GM21576 (cell line): ENCODE data around the gene KEAP1.
"Not testable (repeated sequence)": the region's sequence is repeated elsewhere in the genome, so short reads cannot be mapped to it uniquely, and the experiment has no call there.

Experiments used
- ATAC-seq: cut with Tn5 transposase; IDR thresholded peaks from one replicate; pipeline ENCODE4 v1.9.1; 2021; ENCODE audit warnings: mild to moderate bottlenecking, moderate library complexity; ENCODE audit not compliant: unreplicated experiment

Gene KEAP1

GRCh38 chr19:10503002-10503789, at the start of gene KEAP1:
KEAP1 (minus strand) TSS chr19:10503356; CDS start chr19:10500033, 3,323 bp downstream.
- ATAC-seq, result peak; percentile 28

GRCh38 chr19:10552510-10553053, 49.4 kb upstream of the KEAP1 start:
- no peak for ATAC-seq

GRCh38 chr19:10551698-10552301, 48.6 kb upstream of the KEAP1 start:
- ATAC-seq, result no peak

GRCh38 chr19:10551006-10551405, 47.9 kb upstream of the KEAP1 start:
- not testable (repeated sequence) for ATAC-seq

- ATAC-seq, result no peak
Measured at GRCh38 chr19:10550336-10550735, 47.2 kb upstream of the KEAP1 start.

- no peak for ATAC-seq
Measured at GRCh38 chr19:10549733-10550132, 46.6 kb upstream of the KEAP1 start.

- no peak for ATAC-seq
Measured at GRCh38 chr19:10548746-10549276, 45.7 kb upstream of the KEAP1 start.

GRCh38 chr19:10546817-10547216, 43.7 kb upstream of the KEAP1 start:
- no peak for ATAC-seq

- no peak for ATAC-seq
Measured at GRCh38 chr19:10544753-10545251, 41.6 kb upstream of the KEAP1 start.

- peak; percentile 28 for ATAC-seq
Measured at GRCh38 chr19:10544242-10544752, 41.1 kb upstream of the KEAP1 start.

GRCh38 chr19:10543420-10544241, 40.5 kb upstream of the KEAP1 start, which contains the start of gene ATG4D:
ATG4D (plus strand) TSS chr19:10543904; CDS start chr19:10544091, 187 bp downstream.
- peak; percentile 63 for ATAC-seq

- no peak for ATAC-seq
Measured at GRCh38 chr19:10543059-10543419, 39.9 kb upstream of the KEAP1 start.

GRCh38 chr19:10539016-10539415, 35.9 kb upstream of the KEAP1 start:
- not testable (repeated sequence) for ATAC-seq

- no peak for ATAC-seq
Measured at GRCh38 chr19:10538204-10538983, 35.2 kb upstream of the KEAP1 start.

- no peak for ATAC-seq
Measured at GRCh38 chr19:10537668-10538067, 34.5 kb upstream of the KEAP1 start.

GRCh38 chr19:10535613-10536012, 32.5 kb upstream of the KEAP1 start:
- no peak for ATAC-seq

GRCh38 chr19:10533646-10534386, 30.7 kb upstream of the KEAP1 start:
- ATAC-seq, result no peak

- no peak for ATAC-seq
Measured at GRCh38 chr19:10532457-10532856, 29.3 kb upstream of the KEAP1 start.

GRCh38 chr19:10526887-10527286, 23.7 kb upstream of the KEAP1 start:
- ATAC-seq, result not testable (repeated sequence)
